ENCODE results near the gene PLK5.

GRCh38 chr19:1497578-1498235 lies 26.2 kb upstream of the PLK5 start:
- TF ChIP-seq CTCF (IDR thresholded peaks at IDR 0.05) (no peak), EZH2 (IDR thresholded peaks at IDR 0.05; ENCODE audit: borderline replicate concordance, insufficient read depth, low read depth, low read length, poor library complexity, severe bottlenecking) (no peak)
